Karpas-422 (cell line): ENCODE measurements around the gene MLST8. TPM values are rescaled to one million over a fixed set of nuclear protein-coding genes. Genes with fewer than 3 reads are reported as not detected.

Source experiments
- DNase-seq: peaks from one replicate; pipeline ENCODE4 v3.0.0-alpha.2; 2015
- H2AFZ ChIP-seq: fragments of 200-600 bp; sonication (generic); 2 replicates; pipeline ENCODE4 v1.6.1; 2014; ENCODE audit warnings: antibody characterized with exemption, low read length, mixed read lengths
- H3K27ac ChIP-seq: fragments of 200-600 bp; sonication (generic); 2 replicates; pipeline ENCODE4 v1.5.1; 2014; ENCODE audit warnings: mild to moderate bottlenecking, low read length, moderate library complexity
- H3K27me3 ChIP-seq: fragments of 200-600 bp; sonication (generic); 2 replicates; pipeline ENCODE4 v1.6.1; 2014; ENCODE audit warnings: low read length, mixed read lengths
- H3K36me3 ChIP-seq: fragments of 200-600 bp; sonication (generic); 2 replicates; pipeline ENCODE4 v1.6.1; 2014; ENCODE audit warnings: low read length, mixed read lengths; ENCODE audit not compliant: insufficient read depth
- H3K4me1 ChIP-seq: fragments of 200-600 bp; sonication (generic); 2 replicates; pipeline ENCODE4 v1.6.1; 2014; ENCODE audit warnings: mild to moderate bottlenecking, low read length, mixed read lengths
- H3K4me2 ChIP-seq: fragments of 200-600 bp; sonication (generic); 2 replicates; pipeline ENCODE4 v1.6.1; 2014; ENCODE audit warnings: low read length, low read depth, mild to moderate bottlenecking; ENCODE audit not compliant: poor library complexity, severe bottlenecking
- H3K4me3 ChIP-seq: fragments of 200-600 bp; sonication (generic); 2 replicates; pipeline ENCODE4 v1.5.1; 2014; ENCODE audit warnings: mild to moderate bottlenecking, antibody characterized with exemption, low read length, mixed read lengths
- H3K79me2 ChIP-seq: fragments of 200-600 bp; sonication (generic); 2 replicates; pipeline ENCODE4 v1.6.1; 2014; ENCODE audit warnings: mild to moderate bottlenecking, low read length, mixed read lengths
- H3K9ac ChIP-seq: fragments of 200-600 bp; sonication (generic); 2 replicates; pipeline ENCODE4 v1.6.0; 2014; ENCODE audit warnings: low read length
- H3K9me2 ChIP-seq: fragments of 200-600 bp; sonication (generic), shearing (Covaris generic); replicated peaks from 2 replicates; pipeline ENCODE4 v1.6.0; 2014; ENCODE audit warnings: mild to moderate bottlenecking, low read length, moderate library complexity; ENCODE audit not compliant: insufficient read depth
- H3K9me3 ChIP-seq: fragments of 300-700, 200-600 bp; sonication (generic); 2 replicates; pipeline ENCODE4 v1.6.1; 2014; ENCODE audit warnings: low read length, mixed read lengths
- H4K20me1 ChIP-seq: fragments of 200-600 bp; sonication (generic); 2 replicates; pipeline ENCODE4 v1.6.1; 2014; ENCODE audit warnings: mild to moderate bottlenecking, antibody characterized with exemption, low read length, low read depth; ENCODE audit not compliant: insufficient read depth
- total RNA-seq: library from RNA; depleted of rRNA; stranded (reverse); fragments of >200 nt; shearing (Covaris generic); gene quantifications from 2 replicates; pipeline ENCODE4 v1.2.3, GENCODE V29; 2014; ENCODE audit warnings: low replicate concordance

Gene MLST8
- total RNA-seq, 1 experiment from 2014 or later = 46.3 TPM

- H3K79me2 ChIP-seq = no peaks in the 10 kb centered on the region
- H3K27ac ChIP-seq = no peak overlapping the region
- H3K9me3 ChIP-seq = no peaks in the 10 kb centered on the region
- H3K4me1 ChIP-seq = 0 out of 2 replicates have a peak, but pooled peaks cover 3% of the 10 kb centered on the region
- no peak for DNase-seq
- no peaks in the 10 kb centered on the region for H4K20me1 ChIP-seq
- H3K9ac ChIP-seq = no peak overlapping the region
- no peak overlapping the region for H3K4me2 ChIP-seq
- no peak overlapping the region for H3K4me3 ChIP-seq
- no peaks in the 10 kb centered on the region for H3K27me3 ChIP-seq
- no peaks in the 10 kb centered on the region for H3K9me2 ChIP-seq
- no peak overlapping the region for H2AFZ ChIP-seq
- no peaks in the 10 kb centered on the region for H3K36me3 ChIP-seq
These were observed 21.6 kb upstream of the MLST8 start for GRCh38 chr16:2183671-2184070.

- H2AFZ ChIP-seq = no peak overlapping the region
- DNase-seq = no peak
- no peaks in the 10 kb centered on the region for H3K9me3 ChIP-seq
- no peak overlapping the region for H3K27ac ChIP-seq
- no peaks in the 10 kb centered on the region for H3K79me2 ChIP-seq
- no peaks in the 10 kb centered on the region for H4K20me1 ChIP-seq
- no peaks in the 10 kb centered on the region for H3K36me3 ChIP-seq
- 0 out of 2 replicates have a peak, but pooled peaks cover 3% of the 10 kb centered on the region for H3K4me1 ChIP-seq
- no peak overlapping the region for H3K9ac ChIP-seq
- H3K4me2 ChIP-seq = no peak overlapping the region
- no peaks in the 10 kb centered on the region for H3K9me2 ChIP-seq
- H3K4me3 ChIP-seq = no peak overlapping the region
- no peaks in the 10 kb centered on the region for H3K27me3 ChIP-seq
These were observed 20.9 kb upstream of the MLST8 start for GRCh38 chr16:2184346-2184745.

- no peak overlapping the region for H3K4me3 ChIP-seq
- no peaks in the 10 kb centered on the region for H3K79me2 ChIP-seq
- no peaks in the 10 kb centered on the region for H3K9me2 ChIP-seq
- no peak overlapping the region for H3K4me2 ChIP-seq
- no peak overlapping the region for H3K9ac ChIP-seq
- H3K4me1 ChIP-seq = peaks cover 3% of the 10 kb centered on the region; the same call in 1 of the 2 replicates
- no peak for DNase-seq
- H3K27ac ChIP-seq = no peak overlapping the region
- H3K36me3 ChIP-seq = no peaks in the 10 kb centered on the region
- no peaks in the 10 kb centered on the region for H4K20me1 ChIP-seq
- H3K9me3 ChIP-seq = no peaks in the 10 kb centered on the region
- no peaks in the 10 kb centered on the region for H3K27me3 ChIP-seq
- H2AFZ ChIP-seq = no peak overlapping the region
These were observed 20.3 kb upstream of the MLST8 start for GRCh38 chr16:2184962-2185361.

- H3K27ac ChIP-seq = no peak overlapping the region
- no peak overlapping the region for H3K9ac ChIP-seq
- H3K4me3 ChIP-seq = no peak overlapping the region
- H3K9me3 ChIP-seq = no peaks in the 10 kb centered on the region
- H2AFZ ChIP-seq = no peak overlapping the region
- peaks cover 13% of the 10 kb centered on the region for H3K4me1 ChIP-seq
- no peaks in the 10 kb centered on the region for H3K79me2 ChIP-seq
- no peaks in the 10 kb centered on the region for H3K27me3 ChIP-seq
- H3K36me3 ChIP-seq = no peaks in the 10 kb centered on the region
- no peak for DNase-seq
- H4K20me1 ChIP-seq = no peaks in the 10 kb centered on the region
- no peak overlapping the region for H3K4me2 ChIP-seq
- H3K9me2 ChIP-seq = no peaks in the 10 kb centered on the region
These were observed 19.2 kb upstream of the MLST8 start for GRCh38 chr16:2186064-2186463.

GRCh38 chr16:2186505-2186904, 18.7 kb upstream of the MLST8 start:
- Histone ChIP-seq H3K27ac (no peak overlapping the region), H3K4me1 (peaks cover 13% of the 10 kb centered on the region), H3K27me3 (no peaks in the 10 kb centered on the region), H3K4me3 (no peak overlapping the region), H2AFZ (no peak overlapping the region), H3K9me3 (no peaks in the 10 kb centered on the region), H3K79me2 (no peaks in the 10 kb centered on the region), H3K9me2 (no peaks in the 10 kb centered on the region), H3K4me2 (no peak overlapping the region), H3K36me3 (no peaks in the 10 kb centered on the region), H3K9ac (no peak overlapping the region), H4K20me1 (no peaks in the 10 kb centered on the region)
- no peak for DNase-seq

- H3K9me3 ChIP-seq = no peaks in the 10 kb centered on the region
- H3K9me2 ChIP-seq = no peaks in the 10 kb centered on the region
- H3K27ac ChIP-seq = no peak overlapping the region
- peaks cover 13% of the 10 kb centered on the region for H3K4me1 ChIP-seq
- H3K4me3 ChIP-seq = no peak overlapping the region
- H3K36me3 ChIP-seq = no peaks in the 10 kb centered on the region
- no peaks in the 10 kb centered on the region for H4K20me1 ChIP-seq
- H3K27me3 ChIP-seq = no peaks in the 10 kb centered on the region
- no peak overlapping the region for H3K4me2 ChIP-seq
- H3K79me2 ChIP-seq = no peaks in the 10 kb centered on the region
- H3K9ac ChIP-seq = no peak overlapping the region
- no peak overlapping the region for H2AFZ ChIP-seq
- no peak for DNase-seq
These were observed 18.0 kb upstream of the MLST8 start for GRCh38 chr16:2187212-2187611.

GRCh38 chr16:2188395-2188794, 16.9 kb upstream of the MLST8 start:
- Histone ChIP-seq H3K79me2 (no peaks in the 10 kb centered on the region), H3K4me3 (no peak overlapping the region), H3K27me3 (no peaks in the 10 kb centered on the region), H3K27ac (no peak overlapping the region), H3K36me3 (no peaks in the 10 kb centered on the region), H3K9me3 (no peaks in the 10 kb centered on the region), H3K9me2 (no peaks in the 10 kb centered on the region), H3K4me1 (peaks cover 11% of the 10 kb centered on the region), H2AFZ (no peak overlapping the region), H3K9ac (no peak overlapping the region), H4K20me1 (no peaks in the 10 kb centered on the region), H3K4me2 (no peak overlapping the region)
- DNase-seq = no peak

- H3K9ac ChIP-seq = no peak overlapping the region
- H3K4me1 ChIP-seq = peaks cover 10% of the 10 kb centered on the region
- no peak overlapping the region for H2AFZ ChIP-seq
- DNase-seq = no peak
- no peaks in the 10 kb centered on the region for H3K36me3 ChIP-seq
- H3K27ac ChIP-seq = no peak overlapping the region
- H4K20me1 ChIP-seq = 0 out of 2 replicates have a peak, but pooled peaks cover under 1% of the 10 kb centered on the region
- no peaks in the 10 kb centered on the region for H3K27me3 ChIP-seq
- no peaks in the 10 kb centered on the region for H3K9me2 ChIP-seq
- no peak overlapping the region for H3K4me3 ChIP-seq
- no peak overlapping the region for H3K4me2 ChIP-seq
- no peaks in the 10 kb centered on the region for H3K9me3 ChIP-seq
- no peaks in the 10 kb centered on the region for H3K79me2 ChIP-seq
These were observed 15.9 kb upstream of the MLST8 start for GRCh38 chr16:2189252-2189893.
